A549 (cell line): ENCODE data around the gene UNC13D. TPM values are rescaled to one million over a fixed set of nuclear protein-coding genes. Genes with fewer than 3 reads are reported as not detected.
A peak's percentile ranks its signal among the peaks of the same experiment; 100 is the strongest.

Experiments used
- ATAC-seq, 2 experiments: fragments of 200-7000 bp in 1 of 2; fragments of >200 bp in 1 of 2; cut with Nextera tagmentation in 1 of 2; cut with Tn5 transposase in 1 of 2; 3 replicates each; pipeline versions ENCODE4 v1.8.0 to v1.9.1; 2018 to 2020; ENCODE audit warnings: mild to moderate bottlenecking in 1 of 2, moderate library complexity in 1 of 2
- CTCF ChIA-PET: fragments of 300-600 bp; sonication (Branson Sonifier 250); formaldehyde crosslinking; extraction: SDS; loops from one replicate; lab custom pipeline; 2021; ENCODE audit warnings: antibody characterized with exemption, inconsistent platforms; lab: Yijun Ruan, JAX
- POLR2A ChIA-PET: fragments of 350-600 bp; formaldehyde crosslinking; extraction: SDS; loops from one replicate; lab custom pipeline; 2021; ENCODE audit warnings: antibody characterized with exemption, inconsistent platforms; lab: Yijun Ruan, JAX
- DNase-seq, 2 experiments: peaks; one replicate each; pipeline versions ENCODE4 v3.0.0 to v3.0.0-alpha.2; 2011 to 2016; ENCODE audit warnings: low read depth in 1 of 2, low spot score in 1 of 2
- FAIRE-seq: peaks from 2 replicates; lab custom pipeline; 2011; peaks lifted over from hg19 to GRCh38; lab: Jason Lieb, UNC
- H3K27ac ChIP-seq, 2 experiments: fragments of >200 bp; sonication (Bioruptor Twin); formaldehyde crosslinking; 3 replicates each; pipeline ENCODE4 v1.5.1; 2016 to 2017
- H3K4me1 ChIP-seq: fragments of >200 bp; sonication (Bioruptor Twin); formaldehyde crosslinking; 3 replicates; pipeline ENCODE4 v1.6.1; 2016
- H3K4me2 ChIP-seq: fragments of >200 bp; sonication (Bioruptor Twin); formaldehyde crosslinking; 3 replicates; pipeline ENCODE4 v1.6.1; 2016
- H3K4me3 ChIP-seq: fragments of >200 bp; sonication (Bioruptor Twin); formaldehyde crosslinking; 3 replicates; pipeline ENCODE4 v1.5.1; 2016
- H3K9me3 ChIP-seq: fragments of >200 bp; sonication (Bioruptor Twin); formaldehyde crosslinking; 3 replicates; pipeline ENCODE4 v1.6.1; 2016
- ATOH8 ChIP-seq: fragments of 250-450 bp; sonication (Bioruptor Pico); IDR thresholded peaks from 2 replicates; pipeline ENCODE4 v1.5.0; 2020; ENCODE audit warnings: low read depth, mild to moderate bottlenecking, moderate library complexity
- BCL3 ChIP-seq: fragments of >200 bp; sonication (Bioruptor Twin); formaldehyde crosslinking; IDR thresholded peaks from 3 replicates; pipeline ENCODE4 v1.6.1; 2016
- BHLHE40 ChIP-seq: IDR thresholded peaks from 2 replicates; pipeline ENCODE4 v1.6.1; 2012; ENCODE audit warnings: low read depth, low read length, inconsistent platforms
- CBX8 ChIP-seq: fragments of 200-600 bp; sonication (generic); IDR thresholded peaks from 2 replicates; pipeline ENCODE4 v1.6.1; 2016
- CEBPB ChIP-seq, 2 experiments: fragments of >200 bp in 1 of 2; sonication (Bioruptor Twin) in 1 of 2; formaldehyde crosslinking in 1 of 2; IDR thresholded peaks; 2 replicates each; pipeline ENCODE4 v1.6.1; 2012 to 2016
- CHD2 ChIP-seq: fragments of 150-350 bp; IDR thresholded peaks from 2 replicates; pipeline ENCODE4 v1.6.1; 2014; ENCODE audit warnings: low read length; ENCODE audit not compliant: partially characterized antibody
- E2F6 ChIP-seq: IDR thresholded peaks from 2 replicates; pipeline ENCODE4 v1.6.1; 2012; ENCODE audit warnings: low read depth, borderline replicate concordance
- EHF ChIP-seq: fragments of 250-450 bp; sonication (Bioruptor Pico); IDR thresholded peaks from 2 replicates; pipeline ENCODE4 v1.5.0; 2020; ENCODE audit warnings: mild to moderate bottlenecking
- EHMT2 ChIP-seq: fragments of 200-600 bp; sonication (generic); IDR thresholded peaks from 2 replicates; pipeline ENCODE4 v1.6.1; 2016; ENCODE audit warnings: antibody characterized with exemption, low read depth, mild to moderate bottlenecking, moderate library complexity
- ELK1 ChIP-seq: fragments of 150-350 bp; IDR thresholded peaks from 2 replicates; pipeline ENCODE4 v1.6.1; 2014; ENCODE audit warnings: low read depth, mild to moderate bottlenecking, low read length
- ESRRA ChIP-seq: fragments of 150-350 bp; IDR thresholded peaks from 2 replicates; pipeline ENCODE4 v1.6.1; 2014; ENCODE audit warnings: mild to moderate bottlenecking, low read length, borderline replicate concordance
- FOSB ChIP-seq: fragments of 250-450 bp; sonication (Bioruptor Pico); IDR thresholded peaks from 2 replicates; pipeline ENCODE4 v1.5.0; 2020; ENCODE audit warnings: mild to moderate bottlenecking, moderate library complexity
- FOSL2 ChIP-seq, 2 experiments: fragments of 450-650 bp in 1 of 2; fragments of >200 bp in 1 of 2; sonication (Bioruptor Twin) in 1 of 2; formaldehyde crosslinking; IDR thresholded peaks; 2 replicates each; pipeline versions ENCODE4 v1.5.0 to v1.6.1; 2016 to 2020; ENCODE audit warnings: mild to moderate bottlenecking in 1 of 2, moderate library complexity in 1 of 2
- FOXS1 ChIP-seq: fragments of 250-450 bp; sonication (Bioruptor Pico); IDR thresholded peaks from 2 replicates; pipeline ENCODE4 v1.5.0; 2020; ENCODE audit warnings: mild to moderate bottlenecking, moderate library complexity
- GATA3 ChIP-seq: IDR thresholded peaks from 2 replicates; pipeline ENCODE4 v1.6.1; 2012; ENCODE audit warnings: borderline replicate concordance
- HDAC2 ChIP-seq: fragments of 200-600 bp; sonication (generic); IDR thresholded peaks from 2 replicates; pipeline ENCODE4 v1.6.1; 2016
- HES2 ChIP-seq: fragments of >200 bp; sonication (Bioruptor Twin); formaldehyde crosslinking; IDR thresholded peaks from 2 replicates; pipeline ENCODE4 v1.6.1; 2016
- HOXA7 ChIP-seq: fragments of 250-450 bp; sonication (Bioruptor Pico); IDR thresholded peaks from 2 replicates; pipeline ENCODE4 v1.5.0; 2020; ENCODE audit warnings: mild to moderate bottlenecking, moderate library complexity
- JUN ChIP-seq, 2 experiments: fragments of >200 bp; sonication (Bioruptor Twin); formaldehyde crosslinking; IDR thresholded peaks; 2 replicates in 1 of 2; 3 replicates in 1 of 2; pipeline ENCODE4 v1.6.1; 2016 to 2017
- JUNB ChIP-seq: fragments of >200 bp; sonication (Bioruptor Twin); formaldehyde crosslinking; IDR thresholded peaks from 2 replicates; pipeline ENCODE4 v1.6.1; 2016
- MAFK ChIP-seq: fragments of 450-650 bp; IDR thresholded peaks from 2 replicates; pipeline ENCODE4 v1.6.1; 2014; ENCODE audit not compliant: partially characterized antibody
- MAZ ChIP-seq: fragments of 150-350 bp; IDR thresholded peaks from 2 replicates; pipeline ENCODE4 v1.6.1; 2014; ENCODE audit warnings: antibody characterized with exemption, low read depth, low read length, borderline replicate concordance
- MYC ChIP-seq: IDR thresholded peaks from 2 replicates; pipeline ENCODE4 v1.6.1; 2012; ENCODE audit warnings: mild to moderate bottlenecking, inconsistent platforms, low read length, improper control_type of control experiment, borderline replicate concordance
- NPAS2 ChIP-seq: fragments of 250-450 bp; sonication (Bioruptor Pico); IDR thresholded peaks from 2 replicates; pipeline ENCODE4 v1.8.0; 2022; ENCODE audit warnings: mild to moderate bottlenecking, moderate library complexity, borderline replicate concordance
- POLR2A ChIP-seq: IDR thresholded peaks from 2 replicates; pipeline ENCODE4 v1.6.1; 2012; ENCODE audit warnings: mild to moderate bottlenecking, low read length
- POLR2AphosphoS2 ChIP-seq: conservative IDR thresholded peaks from 2 replicates; pipeline ENCODE4 v1.6.1; 2012; ENCODE audit warnings: low read length, improper control_type of control experiment, inconsistent platforms
- RARB ChIP-seq: fragments of 250-450 bp; sonication (Bioruptor Pico); IDR thresholded peaks from 2 replicates; pipeline ENCODE4 v1.8.0; 2021; ENCODE audit warnings: mild to moderate bottlenecking, moderate library complexity
- RCOR1 ChIP-seq: fragments of 150-350 bp; IDR thresholded peaks from 2 replicates; pipeline ENCODE4 v1.6.1; 2014; ENCODE audit warnings: antibody characterized with exemption, low read length, low read depth
- RFX5 ChIP-seq: fragments of 450-650 bp; IDR thresholded peaks from 2 replicates; pipeline ENCODE4 v1.7.1; 2014; ENCODE audit warnings: antibody characterized with exemption, mild to moderate bottlenecking, moderate library complexity
- RNF2 ChIP-seq: fragments of 200-600 bp; sonication (generic); IDR thresholded peaks from 2 replicates; pipeline ENCODE4 v1.6.1; 2016; ENCODE audit warnings: low read depth, mild to moderate bottlenecking, antibody characterized with exemption, moderate library complexity, borderline replicate concordance
- SMC3 ChIP-seq: fragments of >200 bp; sonication (Bioruptor Twin); formaldehyde crosslinking; IDR thresholded peaks from 3 replicates; pipeline ENCODE4 v1.6.1; 2018; ENCODE audit warnings: inconsistent platforms
- SREBF2 ChIP-seq: fragments of 450-650 bp; IDR thresholded peaks from 2 replicates; pipeline ENCODE4 v1.6.1; 2014; ENCODE audit warnings: mild to moderate bottlenecking, moderate library complexity
- ZC3H11A ChIP-seq: fragments of 450-650 bp; IDR thresholded peaks from 2 replicates; pipeline ENCODE4 v1.6.1; 2014; ENCODE audit warnings: antibody characterized with exemption, mild to moderate bottlenecking
- ZNF302 ChIP-seq: fragments of 250-450 bp; sonication (Bioruptor Pico); IDR thresholded peaks from 2 replicates; pipeline ENCODE4 v1.9.0; 2021; ENCODE audit warnings: inconsistent platforms, mild to moderate bottlenecking, moderate library complexity
- ZSCAN20 ChIP-seq: fragments of 250-450 bp; sonication (Bioruptor Pico); IDR thresholded peaks from 2 replicates; pipeline ENCODE4 v1.8.0; 2022; ENCODE audit warnings: mild to moderate bottlenecking, moderate library complexity
- WGBS: methylation state at CpG from one replicate; pipeline ENCODE4 v1.1.6; 2017; ENCODE audit errors: missing lambda C conversion rate; 5-methylcytosine and 5-hydroxymethylcytosine counted together
- polyA plus RNA-seq, 4 experiments: library from polyadenylated mRNA; depleted of rRNA in 3 of 4; stranded (reverse); fragments of >200 nt; fragmentation: RNase III in 1 of 4; extraction: RNeasy Plus Mini Kit Qiagen cat#74134 plus additional on column Dnase treatment in 1 of 4; gene quantifications; 2 replicates in 3 of 4; 3 replicates in 1 of 4; pipeline ENCODE4 v1.2.3, GENCODE V29; 2011 to 2017
- TF ChIP-seq, protein P1 (sequence below): IDR thresholded peaks from 2 replicates; pipeline ENCODE4 v1.6.1; 2012

The UNC13D gene
- polyA plus RNA-seq, 2 of the 4 experiments (the other 2 are of a cell fraction), result 1.6 to 3.5 TPM

DNA sequence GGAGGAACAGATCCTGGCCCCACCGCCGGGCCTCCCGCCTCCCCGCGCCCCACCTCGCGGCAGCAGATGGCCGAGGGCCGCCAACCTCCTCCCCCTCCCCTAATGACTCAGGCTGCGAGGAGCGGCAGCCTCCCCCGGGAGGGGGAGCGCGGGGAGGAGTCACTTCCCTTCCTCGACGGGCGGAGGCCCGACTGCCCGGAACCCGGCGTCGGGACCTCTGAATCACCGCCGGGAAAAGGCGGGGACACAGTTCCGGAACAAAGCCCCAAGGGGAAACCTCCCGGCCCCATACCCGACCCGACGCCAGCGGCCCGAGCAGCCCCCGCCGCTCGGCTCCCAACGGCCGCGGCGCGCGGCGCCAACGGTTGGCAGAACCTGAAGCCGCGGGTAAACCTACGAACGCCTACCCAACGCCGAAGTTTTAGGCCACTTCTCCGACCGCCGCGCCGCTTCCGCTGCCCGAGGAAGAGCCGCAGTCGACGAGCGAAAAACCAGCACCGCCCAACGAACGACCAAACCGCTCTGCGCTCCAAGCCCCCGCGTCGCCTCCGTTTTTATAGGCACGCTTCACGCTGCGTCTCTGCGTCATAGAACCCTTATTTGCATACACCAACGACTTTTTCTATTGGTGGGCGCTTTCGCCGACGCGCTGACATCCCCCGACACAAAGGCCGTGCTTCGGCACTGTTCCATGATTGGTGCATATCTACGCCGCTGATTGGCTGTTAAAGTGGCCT, 64.8 kb downstream of the UNC13D start:
- CTCF ChIA-PET, result interaction anchor here (0.8 to 9.7 kb wide), 15 partner anchors 9 to 160 kb away, joined by 3 to 131 read pairs (median 3); partner anchors contain the start of genes GALK1 and TRIM47
- FAIRE-seq, result peak; percentile 100
- TF ChIP-seq MAFK (peak; percentile 16), RNF2 (no peak), MYC (peak; percentile 19), RCOR1 (no peak), RFX5 (peak; percentile 89), EHF (CRISPR knock-in tag) (no peak), CEBPB (IDR thresholded peaks at IDR 0.05) (no peak), ESRRA (no peak; the same call in 1 of the 2 replicates), GATA3 (0 out of 2 replicates have a peak, but pooled peaks have one; percentile 9), SMC3 (no peak), SREBF2 (no peak), BCL3 (peak; percentile 100), HES2 (no peak), BHLHE40 (no peak), ZNF302 (CRISPR knock-in tag) (no peak), ELK1 (no peak; the same call in 1 of the 2 replicates), FOSL2 (IDR thresholded peaks at IDR 0.05) (peak; percentile 31; the same call in 1 of the 2 replicates), FOSL2 (CRISPR knock-in tag; IDR thresholded peaks at IDR 0.05) (peak; percentile 83), NPAS2 (CRISPR knock-in tag) (no peak), ZSCAN20 (CRISPR knock-in tag) (no peak), E2F6 (peak; percentile 51; the same call in 1 of the 2 replicates), POLR2AphosphoS2 (peak; percentile 95), JUNB (0 out of 2 replicates have a peak, but pooled peaks have one; percentile 26), JUN (IDR thresholded peaks at IDR 0.05) (peak; percentile 100), EHMT2 (no peak), MAZ (peak; percentile 99), CHD2 (peak; percentile 44), ATOH8 (CRISPR knock-in tag) (peak; percentile 59; the same call in 1 of the 2 replicates), HOXA7 (CRISPR knock-in tag) (no peak), ZC3H11A (no peak), CBX8 (no peak), FOXS1 (CRISPR knock-in tag) (no peak), FOSB (CRISPR knock-in tag) (no peak), HDAC2 (no peak), RARB (peak; percentile 89), POLR2A (peak; percentile 100)
- TF ChIP-seq, protein P1, sequence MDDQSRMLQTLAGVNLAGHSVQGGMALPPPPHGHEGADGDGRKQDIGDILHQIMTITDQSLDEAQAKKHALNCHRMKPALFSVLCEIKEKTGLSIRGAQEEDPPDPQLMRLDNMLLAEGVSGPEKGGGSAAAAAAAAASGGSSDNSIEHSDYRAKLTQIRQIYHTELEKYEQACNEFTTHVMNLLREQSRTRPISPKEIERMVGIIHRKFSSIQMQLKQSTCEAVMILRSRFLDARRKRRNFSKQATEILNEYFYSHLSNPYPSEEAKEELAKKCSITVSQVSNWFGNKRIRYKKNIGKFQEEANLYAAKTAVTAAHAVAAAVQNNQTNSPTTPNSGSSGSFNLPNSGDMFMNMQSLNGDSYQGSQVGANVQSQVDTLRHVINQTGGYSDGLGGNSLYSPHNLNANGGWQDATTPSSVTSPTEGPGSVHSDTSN, result peak; percentile 92

More for the DNA sequence above, 64.8 kb downstream of the UNC13D start:
- Histone ChIP-seq H3K9me3 (no peaks in the 10 kb centered on the region), H3K4me2 (peak overlapping the region; percentile 79), H3K4me1 (peaks cover 41% of the 10 kb centered on the region), H3K27ac (peak overlapping the region; percentile 93 to 95), H3K4me3 (peak overlapping the region; percentile 69)
- WGBS, result under 1% methylated on average over 48 of the region's 84 CpGs
- DNase-seq (peak; percentile 100), ATAC-seq (peak; percentile 55 to 82)
- POLR2A ChIA-PET, result interaction anchor here (0.6 to 2.0 kb wide), 65 partner anchors 8 to 490 kb away, joined by 3 to 73 read pairs (median 5); partner anchors contain the start of genes GALK1, GRB2, ITGB4 and LLGL2
